Measurements from ENCODE around the gene MFN2.

DNA sequence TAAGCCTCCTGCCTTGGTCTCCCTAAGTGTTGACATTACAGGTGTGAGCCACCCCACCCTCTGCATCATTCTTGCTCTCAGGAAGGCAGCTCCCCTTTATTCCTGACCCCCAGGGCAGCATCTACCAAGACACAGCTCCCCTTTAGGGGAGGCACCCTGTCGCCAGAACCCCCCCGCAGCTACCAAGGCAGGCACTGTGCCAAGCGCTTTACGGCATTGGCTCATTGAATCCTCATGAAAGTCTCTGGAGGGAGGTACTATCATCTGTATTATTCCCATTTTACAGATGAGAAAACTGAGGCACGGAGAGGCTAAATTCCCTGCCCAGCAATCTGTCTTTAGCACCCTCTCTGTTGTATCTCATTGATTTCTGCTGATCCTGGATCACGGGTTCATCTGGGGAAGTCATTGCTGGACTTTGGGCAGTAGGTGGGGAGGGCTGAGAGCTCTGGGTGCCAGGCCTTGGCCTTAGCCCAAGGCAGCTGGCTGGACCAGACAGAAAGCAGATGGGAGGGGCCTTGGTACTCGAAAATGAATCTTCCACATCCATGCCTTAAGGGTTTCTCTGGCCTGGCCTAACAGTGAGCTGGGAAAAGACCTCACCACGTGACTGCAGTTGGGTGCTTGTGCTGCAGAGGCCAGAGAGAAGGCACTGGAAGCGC is 39.9 kb upstream of the MFN2 start:
- TF ChIP-seq, protein P1, sequence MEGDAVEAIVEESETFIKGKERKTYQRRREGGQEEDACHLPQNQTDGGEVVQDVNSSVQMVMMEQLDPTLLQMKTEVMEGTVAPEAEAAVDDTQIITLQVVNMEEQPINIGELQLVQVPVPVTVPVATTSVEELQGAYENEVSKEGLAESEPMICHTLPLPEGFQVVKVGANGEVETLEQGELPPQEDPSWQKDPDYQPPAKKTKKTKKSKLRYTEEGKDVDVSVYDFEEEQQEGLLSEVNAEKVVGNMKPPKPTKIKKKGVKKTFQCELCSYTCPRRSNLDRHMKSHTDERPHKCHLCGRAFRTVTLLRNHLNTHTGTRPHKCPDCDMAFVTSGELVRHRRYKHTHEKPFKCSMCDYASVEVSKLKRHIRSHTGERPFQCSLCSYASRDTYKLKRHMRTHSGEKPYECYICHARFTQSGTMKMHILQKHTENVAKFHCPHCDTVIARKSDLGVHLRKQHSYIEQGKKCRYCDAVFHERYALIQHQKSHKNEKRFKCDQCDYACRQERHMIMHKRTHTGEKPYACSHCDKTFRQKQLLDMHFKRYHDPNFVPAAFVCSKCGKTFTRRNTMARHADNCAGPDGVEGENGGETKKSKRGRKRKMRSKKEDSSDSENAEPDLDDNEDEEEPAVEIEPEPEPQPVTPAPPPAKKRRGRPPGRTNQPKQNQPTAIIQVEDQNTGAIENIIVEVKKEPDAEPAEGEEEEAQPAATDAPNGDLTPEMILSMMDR (IDR thresholded peaks at IDR 0.05; ENCODE audit: low read length): no peak
- TF ChIP-seq EZH2 (optimal IDR thresholded peaks at IDR 0.05; ENCODE audit: low read depth, low read length) (no peak), EZH2phosphoT487 (IDR thresholded peaks at IDR 0.05; ENCODE audit: low read length) (no peak)
